OCI-M2 (cell line): ENCODE data around the gene SERPINC1.
"Not testable (repeated sequence)": the region's sequence is repeated elsewhere in the genome, so short reads cannot be mapped to it uniquely, and the experiment has no call there.

Source experiments
- DNase-seq: peaks from one replicate; lab custom pipeline; 2025; ENCODE audit not compliant: unreplicated experiment; lab: John Stamatoyannopoulos, UW

The SERPINC1 gene

DNA sequence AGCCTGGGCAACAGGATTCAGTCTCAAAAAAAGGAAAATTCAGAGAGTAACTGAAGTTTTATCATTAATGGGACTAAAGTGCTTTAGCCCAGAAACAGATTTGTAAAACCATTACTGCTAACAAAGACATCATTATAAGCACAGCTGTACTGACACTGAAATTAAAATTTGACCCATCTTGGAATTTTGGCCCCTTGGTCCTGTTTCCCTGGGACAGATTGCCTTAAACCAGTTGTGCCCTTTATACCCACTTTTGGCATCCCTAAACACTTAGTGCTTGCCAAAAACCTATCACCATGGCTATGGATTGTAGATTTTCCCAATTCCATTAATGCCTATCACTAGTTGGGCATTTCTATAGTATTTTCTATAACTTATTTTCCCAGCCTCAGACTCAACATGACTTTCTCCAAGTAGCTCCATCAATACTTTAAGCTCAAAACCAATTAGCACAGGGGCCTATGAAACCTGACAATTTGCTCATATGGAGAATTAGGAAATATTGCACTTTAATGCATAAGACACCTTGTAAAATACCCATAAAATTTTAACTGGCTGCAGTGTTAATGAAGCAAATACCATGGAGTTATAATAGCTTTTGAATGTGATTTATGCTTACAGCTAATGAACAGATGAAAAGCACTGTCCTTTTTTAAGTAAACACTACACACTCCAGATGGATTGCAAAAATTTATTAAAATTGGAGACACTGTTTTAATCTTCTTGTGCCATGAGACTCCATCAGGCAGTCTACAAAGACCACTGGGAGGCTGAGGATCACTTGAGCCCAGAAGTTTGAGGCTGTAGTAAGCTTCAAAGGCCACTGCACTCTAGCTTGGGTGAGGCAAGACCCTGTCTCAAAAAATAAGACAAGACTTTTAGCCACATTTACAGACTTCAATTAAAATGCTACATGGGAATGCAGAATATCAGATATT lies 53.6 kb downstream of the SERPINC1 start:
- no peak for DNase-seq

DNA sequence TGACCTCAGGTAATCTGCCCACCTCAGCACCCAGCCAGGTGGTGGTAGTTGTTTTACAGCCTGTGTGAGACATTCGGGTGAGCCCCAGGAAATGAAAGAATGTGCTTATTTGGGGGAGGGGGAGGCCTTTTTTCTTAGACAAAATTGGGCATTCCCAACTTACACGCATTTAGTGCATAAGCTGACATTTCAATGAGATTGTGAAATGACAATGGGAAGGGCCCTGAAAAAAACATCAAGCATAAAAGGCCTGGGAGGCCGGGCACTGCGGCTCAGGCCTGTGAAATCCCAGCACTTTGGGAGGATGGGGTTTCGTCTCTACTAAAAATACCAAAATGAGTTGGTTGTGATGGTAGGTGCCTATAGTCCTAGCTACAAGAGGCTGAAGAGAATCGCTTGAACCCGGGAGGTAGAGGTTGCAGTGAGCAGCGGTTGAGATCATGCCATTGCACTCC lies 54.3 kb downstream of the SERPINC1 start:
- no peak for DNase-seq

DNA sequence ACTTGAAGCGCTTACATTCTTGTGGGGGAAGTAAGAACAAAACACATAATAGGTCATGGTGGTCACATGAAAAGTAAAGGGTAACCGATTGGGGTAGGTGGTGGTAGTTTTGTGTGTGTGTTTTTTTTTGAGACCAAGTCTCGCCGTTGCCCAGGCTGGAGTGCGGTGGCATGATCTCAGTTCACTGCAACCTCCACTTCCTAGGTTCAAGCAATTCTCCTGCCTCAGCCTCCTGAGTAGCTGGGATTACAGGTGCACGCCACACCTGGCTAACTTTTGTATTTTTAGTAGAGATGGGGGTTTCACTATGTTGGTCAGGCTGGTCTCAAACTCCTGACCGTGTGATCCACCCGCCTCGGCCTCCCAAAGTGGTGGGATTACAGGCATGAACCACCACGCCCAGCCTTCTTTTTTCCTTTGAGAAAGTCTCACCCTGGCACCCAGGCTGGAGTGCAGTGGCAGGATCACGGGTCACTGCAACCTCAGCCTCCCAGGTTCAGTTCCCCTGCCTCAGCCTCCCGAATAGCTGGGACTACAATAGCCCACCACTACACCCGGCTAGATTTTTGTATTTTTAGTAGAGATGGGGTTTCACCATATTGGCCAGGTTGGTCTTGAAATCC lies 54.9 kb downstream of the SERPINC1 start:
- DNase-seq, result not testable (repeated sequence)

DNA sequence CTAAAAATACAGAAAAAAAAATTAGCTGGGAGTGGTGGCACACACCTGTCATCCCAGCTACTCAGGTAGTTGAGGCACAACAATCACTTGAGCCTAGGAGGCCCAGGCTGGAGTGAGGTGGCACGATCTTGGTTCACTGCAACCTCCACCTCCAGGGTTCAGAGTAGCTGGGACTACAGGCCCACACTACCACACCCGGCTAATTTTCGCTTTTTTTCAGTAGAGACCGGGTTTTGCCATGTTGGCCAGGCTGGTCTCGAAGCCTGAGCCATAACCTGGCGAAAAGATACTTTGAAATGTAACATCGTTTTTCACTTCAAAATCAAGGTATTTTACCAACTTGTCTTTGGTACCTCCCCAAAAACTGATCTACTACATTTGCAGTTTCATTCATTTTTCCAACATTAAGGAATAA lies 55.4 kb downstream of the SERPINC1 start:
- no peak for DNase-seq

DNA sequence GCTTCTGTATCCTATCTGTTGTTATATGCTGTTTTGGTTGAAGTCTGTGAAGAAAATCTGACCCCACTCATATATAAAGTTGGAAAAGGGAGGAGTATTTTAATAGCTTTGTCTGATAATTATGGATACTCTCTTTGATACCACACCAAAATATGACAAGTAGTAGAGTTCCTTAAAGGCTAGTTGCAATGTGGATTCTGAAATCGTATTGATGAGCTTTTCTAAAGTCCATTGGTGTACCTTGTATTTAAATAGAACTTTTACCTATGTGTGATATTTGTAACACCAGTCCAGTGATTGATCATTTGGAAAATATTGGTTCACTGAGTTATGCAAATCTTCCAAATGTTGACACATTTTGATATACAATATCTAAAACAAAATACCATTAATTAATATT lies 57.1 kb downstream of the SERPINC1 start:
- DNase-seq, result no peak

DNA sequence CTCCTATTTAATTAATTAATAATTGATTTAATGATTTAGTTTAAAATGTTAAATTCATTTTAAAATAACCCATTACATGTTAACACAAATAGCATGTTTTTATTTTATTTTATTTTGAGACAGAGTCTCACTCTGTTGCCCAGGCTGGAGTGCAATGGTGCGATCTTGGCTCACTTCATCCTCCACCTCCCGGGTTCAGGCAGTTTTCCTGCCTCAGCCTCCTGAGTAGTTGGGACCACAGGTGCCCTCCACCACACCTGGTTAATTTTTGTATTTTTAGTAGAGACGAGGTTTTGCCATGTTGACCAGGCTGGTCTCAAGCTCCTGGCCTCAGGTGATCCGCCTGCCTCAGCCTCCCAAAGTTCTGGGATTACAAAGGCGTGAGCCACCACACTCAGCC lies 57.6 kb downstream of the SERPINC1 start:
- DNase-seq, result not testable (repeated sequence)

DNA sequence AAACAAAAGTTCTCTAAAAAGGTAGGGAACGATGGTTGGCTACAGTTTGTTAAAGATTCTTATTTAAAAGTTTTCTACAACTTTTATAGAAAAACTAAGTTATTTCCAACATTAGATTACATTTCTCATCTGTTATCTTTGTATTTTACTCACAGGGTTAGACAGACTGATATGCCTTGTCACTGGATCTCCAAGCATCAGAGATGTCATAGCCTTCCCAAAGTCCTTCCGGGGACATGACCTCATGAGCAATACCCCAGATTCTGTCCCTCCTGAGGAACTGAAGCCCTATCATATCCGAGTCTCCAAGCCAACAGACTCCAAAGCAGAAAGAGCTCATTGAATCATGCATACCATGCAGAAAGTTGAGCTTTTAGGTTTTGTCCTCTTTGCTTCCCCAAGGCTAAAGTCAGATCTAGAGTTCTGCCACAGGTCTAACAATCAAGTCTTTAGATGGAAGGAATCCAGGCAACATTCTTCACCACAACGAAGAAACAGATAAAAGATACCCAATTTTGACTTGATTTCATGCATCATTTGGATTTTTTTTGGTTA lies 59.7 kb downstream of the SERPINC1 start:
- DNase-seq, result no peak

DNA sequence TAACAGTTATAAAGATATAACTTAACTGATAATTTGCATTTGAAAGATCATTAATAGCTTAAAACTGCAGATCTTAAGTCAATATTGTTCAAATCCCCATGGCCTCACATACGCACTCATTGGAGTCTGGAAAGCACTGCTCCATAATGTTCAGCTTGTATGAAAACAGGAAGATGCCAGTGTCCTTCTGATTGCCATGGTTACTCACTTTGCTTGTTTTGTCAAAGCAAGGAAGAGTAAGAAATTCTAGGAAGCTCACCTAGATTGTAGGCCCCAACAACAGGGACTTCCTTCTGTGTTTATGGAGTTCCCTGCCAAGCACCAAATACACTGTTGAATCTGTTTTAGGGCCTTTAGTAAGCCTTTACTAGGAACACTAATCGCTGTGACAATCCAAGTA lies 60.2 kb downstream of the SERPINC1 start:
- DNase-seq, result no peak

DNA sequence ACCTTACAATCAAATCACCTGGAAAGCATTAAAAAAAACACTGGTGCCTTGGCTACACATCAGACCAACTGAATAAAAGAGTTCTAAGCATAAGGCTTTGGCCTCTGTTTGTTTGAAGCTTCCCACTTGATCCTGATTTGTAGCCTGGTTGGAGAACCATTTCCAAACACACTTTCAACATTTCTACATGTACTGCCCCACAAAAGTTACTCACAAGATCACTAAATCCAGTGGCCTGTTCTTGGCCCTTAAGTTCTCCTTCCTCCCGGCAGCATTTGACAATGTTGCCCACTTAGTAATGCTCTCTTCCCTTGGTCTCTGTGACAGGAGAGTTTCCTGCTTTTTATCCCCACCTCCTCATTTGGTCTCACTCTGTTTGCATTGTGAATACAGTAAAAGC lies 61.1 kb downstream of the SERPINC1 start:
- DNase-seq, result no peak
